Neural cell (in vitro differentiated cells): ENCODE measurements around the gene PRKG1.

Experiments
- EP300 ChIP-seq: fragments of 450-650 bp; conservative IDR thresholded peaks from 2 replicates; pipeline ENCODE4 v1.6.1; 2014; ENCODE audit warnings: antibody characterized with exemption, mild to moderate bottlenecking, moderate library complexity; ENCODE audit not compliant: poor library complexity, severe bottlenecking
- MXI1 ChIP-seq: fragments of 450-650 bp; conservative IDR thresholded peaks from 2 replicates; pipeline ENCODE4 v1.6.1; 2014; ENCODE audit warnings: antibody characterized with exemption, mild to moderate bottlenecking; ENCODE audit not compliant: poor library complexity, severe bottlenecking
- POLR2AphosphoS5 ChIP-seq: IDR thresholded peaks from 2 replicates; pipeline ENCODE4 v1.6.1; 2012
- TAF1 ChIP-seq: IDR thresholded peaks from 2 replicates; pipeline ENCODE4 v1.6.1; 2012; ENCODE audit warnings: low read depth
- TF ChIP-seq, protein P1 (sequence below): fragments of 450-650 bp; IDR thresholded peaks from 2 replicates; pipeline ENCODE4 v1.5.1; 2014; ENCODE audit warnings: antibody characterized with exemption, mild to moderate bottlenecking, moderate library complexity; ENCODE audit not compliant: poor library complexity, severe bottlenecking
- TF ChIP-seq, protein P2 (sequence below): IDR thresholded peaks from 2 replicates; pipeline ENCODE4 v1.6.1; 2012; ENCODE audit warnings: borderline replicate concordance

DNA sequence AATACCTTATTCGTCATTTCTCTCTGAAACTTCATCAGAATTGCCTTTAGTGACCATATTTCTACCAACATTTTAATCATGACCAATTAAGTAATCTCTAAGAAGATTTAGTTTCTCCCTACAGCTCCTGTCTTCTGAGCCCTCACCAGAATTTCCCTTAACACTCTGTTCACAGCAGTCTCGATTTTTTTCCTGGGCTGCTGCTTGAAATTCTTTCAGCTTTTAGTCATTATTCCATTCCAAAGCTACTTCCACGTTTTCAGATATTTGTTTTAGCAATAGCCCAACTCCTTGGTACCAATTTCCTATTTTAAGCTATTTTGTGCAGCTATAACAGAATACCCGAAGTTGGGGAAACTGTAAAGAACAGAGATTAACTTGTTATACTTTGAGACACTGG, 1047.4 kb downstream of the PRKG1 start:
- TF ChIP-seq POLR2AphosphoS5 (no peak), EP300 (no peak), MXI1 (no peak), TAF1 (no peak)
- TF ChIP-seq, protein P1, sequence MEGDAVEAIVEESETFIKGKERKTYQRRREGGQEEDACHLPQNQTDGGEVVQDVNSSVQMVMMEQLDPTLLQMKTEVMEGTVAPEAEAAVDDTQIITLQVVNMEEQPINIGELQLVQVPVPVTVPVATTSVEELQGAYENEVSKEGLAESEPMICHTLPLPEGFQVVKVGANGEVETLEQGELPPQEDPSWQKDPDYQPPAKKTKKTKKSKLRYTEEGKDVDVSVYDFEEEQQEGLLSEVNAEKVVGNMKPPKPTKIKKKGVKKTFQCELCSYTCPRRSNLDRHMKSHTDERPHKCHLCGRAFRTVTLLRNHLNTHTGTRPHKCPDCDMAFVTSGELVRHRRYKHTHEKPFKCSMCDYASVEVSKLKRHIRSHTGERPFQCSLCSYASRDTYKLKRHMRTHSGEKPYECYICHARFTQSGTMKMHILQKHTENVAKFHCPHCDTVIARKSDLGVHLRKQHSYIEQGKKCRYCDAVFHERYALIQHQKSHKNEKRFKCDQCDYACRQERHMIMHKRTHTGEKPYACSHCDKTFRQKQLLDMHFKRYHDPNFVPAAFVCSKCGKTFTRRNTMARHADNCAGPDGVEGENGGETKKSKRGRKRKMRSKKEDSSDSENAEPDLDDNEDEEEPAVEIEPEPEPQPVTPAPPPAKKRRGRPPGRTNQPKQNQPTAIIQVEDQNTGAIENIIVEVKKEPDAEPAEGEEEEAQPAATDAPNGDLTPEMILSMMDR, result no peak
- TF ChIP-seq, protein P2, sequence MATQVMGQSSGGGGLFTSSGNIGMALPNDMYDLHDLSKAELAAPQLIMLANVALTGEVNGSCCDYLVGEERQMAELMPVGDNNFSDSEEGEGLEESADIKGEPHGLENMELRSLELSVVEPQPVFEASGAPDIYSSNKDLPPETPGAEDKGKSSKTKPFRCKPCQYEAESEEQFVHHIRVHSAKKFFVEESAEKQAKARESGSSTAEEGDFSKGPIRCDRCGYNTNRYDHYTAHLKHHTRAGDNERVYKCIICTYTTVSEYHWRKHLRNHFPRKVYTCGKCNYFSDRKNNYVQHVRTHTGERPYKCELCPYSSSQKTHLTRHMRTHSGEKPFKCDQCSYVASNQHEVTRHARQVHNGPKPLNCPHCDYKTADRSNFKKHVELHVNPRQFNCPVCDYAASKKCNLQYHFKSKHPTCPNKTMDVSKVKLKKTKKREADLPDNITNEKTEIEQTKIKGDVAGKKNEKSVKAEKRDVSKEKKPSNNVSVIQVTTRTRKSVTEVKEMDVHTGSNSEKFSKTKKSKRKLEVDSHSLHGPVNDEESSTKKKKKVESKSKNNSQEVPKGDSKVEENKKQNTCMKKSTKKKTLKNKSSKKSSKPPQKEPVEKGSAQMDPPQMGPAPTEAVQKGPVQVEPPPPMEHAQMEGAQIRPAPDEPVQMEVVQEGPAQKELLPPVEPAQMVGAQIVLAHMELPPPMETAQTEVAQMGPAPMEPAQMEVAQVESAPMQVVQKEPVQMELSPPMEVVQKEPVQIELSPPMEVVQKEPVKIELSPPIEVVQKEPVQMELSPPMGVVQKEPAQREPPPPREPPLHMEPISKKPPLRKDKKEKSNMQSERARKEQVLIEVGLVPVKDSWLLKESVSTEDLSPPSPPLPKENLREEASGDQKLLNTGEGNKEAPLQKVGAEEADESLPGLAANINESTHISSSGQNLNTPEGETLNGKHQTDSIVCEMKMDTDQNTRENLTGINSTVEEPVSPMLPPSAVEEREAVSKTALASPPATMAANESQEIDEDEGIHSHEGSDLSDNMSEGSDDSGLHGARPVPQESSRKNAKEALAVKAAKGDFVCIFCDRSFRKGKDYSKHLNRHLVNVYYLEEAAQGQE, result no peak
